KMS-11 (cell line): ENCODE data around the gene TAGLN2.
"Not testable (repeated sequence)": the region's sequence is repeated elsewhere in the genome, so short reads cannot be mapped to it uniquely, and the experiment has no call there.

ENCODE experiments used
- H2AFZ ChIP-seq: fragments of 200-600 bp; sonication (generic); 2 replicates; pipeline ENCODE4 v1.6.1; 2016; ENCODE audit warnings: antibody characterized with exemption, mixed run types, low read depth
- H3K27ac ChIP-seq: fragments of 200-600 bp; sonication (generic); 2 replicates; pipeline ENCODE4 v1.6.1; 2016; ENCODE audit warnings: mild to moderate bottlenecking, mixed run types
- H3K27me3 ChIP-seq: fragments of 200-600 bp; sonication (generic); 2 replicates; pipeline ENCODE4 v1.6.1; 2017; ENCODE audit warnings: mild to moderate bottlenecking, low read depth, mixed run types, moderate library complexity; ENCODE audit not compliant: insufficient read depth
- H3K36me3 ChIP-seq: fragments of 200-600 bp; sonication (generic); 2 replicates; pipeline ENCODE4 v1.6.1; 2017; ENCODE audit warnings: mild to moderate bottlenecking, mixed run types; ENCODE audit not compliant: insufficient read depth
- H3K4me1 ChIP-seq: fragments of 200-600 bp; sonication (generic); 2 replicates; pipeline ENCODE4 v1.6.1; 2016; ENCODE audit warnings: mild to moderate bottlenecking, low read depth, mixed run types; ENCODE audit not compliant: poor library complexity, severe bottlenecking
- H3K4me2 ChIP-seq: fragments of 200-600 bp; sonication (generic); 2 replicates; pipeline ENCODE4 v1.7.0; 2016; ENCODE audit warnings: mild to moderate bottlenecking, mixed run types
- H3K4me3 ChIP-seq: fragments of 200-600 bp; sonication (generic); IDR thresholded peaks from 2 replicates; pipeline ENCODE4 v1.6.1; 2017; ENCODE audit warnings: low read depth, low read length, mixed read lengths; ENCODE audit not compliant: insufficient read depth
- H3K79me2 ChIP-seq: fragments of 200-600 bp; sonication (generic); 2 replicates; pipeline ENCODE4 v1.6.1; 2016; ENCODE audit warnings: low read depth, mixed run types; ENCODE audit not compliant: insufficient read depth
- H3K9ac ChIP-seq: fragments of 200-600 bp; sonication (generic); 2 replicates; pipeline ENCODE4 v1.6.1; 2016; ENCODE audit warnings: mild to moderate bottlenecking, mixed run types
- H4K20me1 ChIP-seq: fragments of 200-600 bp; sonication (generic); 2 replicates; pipeline ENCODE4 v1.6.1; 2016; ENCODE audit warnings: mild to moderate bottlenecking, mixed run types; ENCODE audit not compliant: insufficient read depth
- CTCF ChIP-seq: fragments of 200-600 bp; sonication (generic); conservative IDR thresholded peaks from 2 replicates; pipeline ENCODE4 v1.6.1; 2017; ENCODE audit warnings: low read depth, mild to moderate bottlenecking, antibody characterized with exemption, low read length, moderate library complexity, mixed read lengths

The TAGLN2 gene

GRCh38 chr1:159902541-159902940, 22.8 kb downstream of the TAGLN2 start:
- no peak for TF ChIP-seq CTCF

GRCh38 chr1:159900755-159901360, 24.4 kb downstream of the TAGLN2 start:
- H3K4me2 ChIP-seq: no peak overlapping the region
- H2AFZ ChIP-seq: no peak overlapping the region
- H3K79me2 ChIP-seq: no peaks in the 10 kb centered on the region
- no peaks in the 10 kb centered on the region for H3K4me1 ChIP-seq
- H3K4me3 ChIP-seq: no peak overlapping the region
- no peak overlapping the region for H3K27ac ChIP-seq
- H3K9ac ChIP-seq: no peak overlapping the region
- no peak for TF ChIP-seq CTCF
- no peaks in the 10 kb centered on the region for H3K27me3 ChIP-seq
- H4K20me1 ChIP-seq: no peaks in the 10 kb centered on the region
- no peaks in the 10 kb centered on the region for H3K36me3 ChIP-seq

More at GRCh38 chr1:159902541-159902940, 22.8 kb downstream of the TAGLN2 start:
- Histone ChIP-seq H3K36me3 (no peaks in the 10 kb centered on the region), H3K4me1 (no peaks in the 10 kb centered on the region), H3K4me2 (no peak overlapping the region), H3K9ac (no peak overlapping the region), H3K79me2 (no peaks in the 10 kb centered on the region), H3K4me3 (no peak overlapping the region), H2AFZ (no peak overlapping the region), H4K20me1 (no peaks in the 10 kb centered on the region), H3K27me3 (no peaks in the 10 kb centered on the region), H3K27ac (no peak overlapping the region)

GRCh38 chr1:159900086-159900680, 25.1 kb downstream of the TAGLN2 start, which contains the start of gene CFAP45:
Gene CFAP45 (minus strand): TSS chr1:159900165. CDS start chr1:159900098, 67 bp downstream.
- H3K27ac ChIP-seq: no peak within 1 kb of the TSS
- TF ChIP-seq CTCF: no peak
- no peaks in the 10 kb centered on the region for H3K79me2 ChIP-seq
- no peaks in the 10 kb centered on the region for H3K36me3 ChIP-seq
- no peak within 1 kb of the TSS for H3K4me2 ChIP-seq
- no peak within 1 kb of the TSS for H3K9ac ChIP-seq
- H3K4me1 ChIP-seq: no peaks in the 10 kb centered on the region
- no peaks in the 10 kb centered on the region for H3K27me3 ChIP-seq
- no peak within 1 kb of the TSS for H2AFZ ChIP-seq
- no peaks in the 10 kb centered on the region for H4K20me1 ChIP-seq
- no peak within 1 kb of the TSS for H3K4me3 ChIP-seq

- not testable (repeated sequence) for H3K9ac ChIP-seq, H3K27ac ChIP-seq, H3K4me2 ChIP-seq, H3K4me1 ChIP-seq, H2AFZ ChIP-seq, H4K20me1 ChIP-seq, H3K79me2 ChIP-seq, H3K27me3 ChIP-seq, H3K4me3 ChIP-seq, H3K36me3 ChIP-seq
These were observed 25.7 kb downstream of the TAGLN2 start for GRCh38 chr1:159899634-159900033.

- no peak overlapping the region for H3K4me2 ChIP-seq
- H3K27ac ChIP-seq: no peak overlapping the region
- TF ChIP-seq CTCF: no peak
- H3K36me3 ChIP-seq: no peaks in the 10 kb centered on the region
- no peaks in the 10 kb centered on the region for H3K4me1 ChIP-seq
- H3K9ac ChIP-seq: no peak overlapping the region
- no peaks in the 10 kb centered on the region for H3K27me3 ChIP-seq
- H4K20me1 ChIP-seq: no peaks in the 10 kb centered on the region
- no peak overlapping the region for H3K4me3 ChIP-seq
- no peaks in the 10 kb centered on the region for H3K79me2 ChIP-seq
- no peak overlapping the region for H2AFZ ChIP-seq
These were observed 26.8 kb downstream of the TAGLN2 start for GRCh38 chr1:159898527-159898926.
